ENCODE results near the gene WDR19.

- TF ChIP-seq MAX (IDR thresholded peaks at IDR 0.05; ENCODE audit: low read depth), result no peak
- TF ChIP-seq CTCF (IDR thresholded peaks at IDR 0.05), result no peak
- no peak for TF ChIP-seq SMC3 (IDR thresholded peaks at IDR 0.05; ENCODE audit: low read depth, low read length)
- no peak for TF ChIP-seq POLR2AphosphoS5 (IDR thresholded peaks at IDR 0.05; ENCODE audit: low read depth, low read length)
- TF ChIP-seq RAD21 (IDR thresholded peaks at IDR 0.05; ENCODE audit: low read length), result no peak
- no peak for TF ChIP-seq GABPA (IDR thresholded peaks at IDR 0.05; ENCODE audit: low read depth)
- no peak for TF ChIP-seq GATA2 (CRISPR knock-in tag; IDR thresholded peaks at IDR 0.05)
- no peak for TF ChIP-seq FOSL2 (IDR thresholded peaks at IDR 0.05; ENCODE audit: borderline replicate concordance, low read depth)
- TF ChIP-seq TCF12 (IDR thresholded peaks at IDR 0.05), result no peak
- TF ChIP-seq EP300 (IDR thresholded peaks at IDR 0.05; ENCODE audit: borderline replicate concordance in 1 of 2, low read depth in 1 of 2, low read length in 1 of 2), result no peak
- no peak for TF ChIP-seq TAF1 (IDR thresholded peaks at IDR 0.05; ENCODE audit: borderline replicate concordance, low read depth, low read length)
- no peak for TF ChIP-seq ZBTB33 (IDR thresholded peaks at IDR 0.05; ENCODE audit: borderline replicate concordance, low read depth)
Measured at GRCh38 chr4:39291686-39292085, 109.4 kb downstream of the WDR19 start.
